Measurements from ENCODE around the gene GOLGA6L26. TPM values are rescaled to one million over a fixed set of nuclear protein-coding genes. Genes with fewer than 3 reads are reported as not detected.
"Not testable (repeated sequence)": the region's sequence is repeated elsewhere in the genome, so short reads cannot be mapped to it uniquely, and the experiment has no call there.

Gene GOLGA6L26
- total and polyA plus RNA-seq, 2 of the 13 experiments (the other 11 are each of a cell fraction or from before 2014, with no cell fraction given), result not detected

GRCh38 chr15:23305921-23306320 lies 28.1 kb downstream of the GOLGA6L26 start:
- ATAC-seq; H3K36me3 ChIP-seq (replicated peaks in 1 of 2; ENCODE audit: control insufficient read depth in 1 of 2, insufficient read depth in 2 of 2, low read length in 2 of 2); CTCF ChIA-PET (ENCODE audit: low intra/inter-chr PET ratio, low total read pairs); H3K27ac ChIP-seq (ENCODE audit: extremely low read length, insufficient read depth, low read length); H2AFZ ChIP-seq (ENCODE audit: low read length); POLR2A ChIA-PET; H3K9ac ChIP-seq (ENCODE audit: insufficient read depth, low read depth, low read length); H3K27me3 ChIP-seq (ENCODE audit: control insufficient read depth in 1 of 2, insufficient read depth in 2 of 2, low read length in 2 of 2); H4K20me1 ChIP-seq (ENCODE audit: insufficient read depth, low read length); H3K4me2 ChIP-seq (ENCODE audit: low read depth, low read length); H3K4me3 ChIP-seq (replicated peaks in 1 of 3; ENCODE audit: insufficient read depth in 1 of 3, low read depth in 2 of 3, low read length in 3 of 3); H3K79me2 ChIP-seq (ENCODE audit: insufficient read depth, low read length); DNase-seq (ENCODE audit: low spot score); H3K9me3 ChIP-seq (ENCODE audit: low read length); intact Hi-C loops (cut with micrococcal nuclease; ENCODE audit: unreplicated experiment); in situ Hi-C loops (cut with HindIII; ENCODE audit: extremely low pct_ligation_motif_present, low pct_unique_long_range_greater_than_20kb); BruUV-seq (replicated peaks); FAIRE-seq: not testable (repeated sequence)
- WGBS (ENCODE audit: low lambda C conversion rate), result 99% methylated on average over 7 of the region's 7 CpGs
- peaks cover 11% of the 10 kb centered on the region; the same call in 1 of the 2 replicates for H3K4me1 ChIP-seq (ENCODE audit: insufficient read depth, low read length)

DNA sequence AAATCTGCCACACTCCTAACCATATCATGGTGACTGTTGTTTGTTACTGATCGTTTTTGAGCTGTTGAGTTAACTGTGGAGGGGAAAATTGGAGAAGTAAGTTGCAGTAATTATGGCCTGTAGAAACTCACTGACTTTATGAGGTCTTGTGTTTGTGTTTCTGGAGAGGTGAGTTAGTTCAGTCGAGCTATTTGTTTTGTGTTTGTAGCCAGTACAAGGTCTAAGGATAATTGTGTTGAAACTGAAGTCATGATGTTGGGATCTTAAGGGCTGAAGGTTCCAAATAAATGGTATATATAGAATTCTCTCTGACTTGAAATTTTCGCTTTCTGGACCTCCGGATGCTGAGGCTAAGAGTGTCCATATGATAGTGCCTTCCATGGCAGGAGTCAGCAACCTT lies 29.2 kb downstream of the GOLGA6L26 start:
- peak overlapping the region in 2 of 3 experiments; percentile 40 to 49; a peak in 3 of 6 replicates for H3K4me3 ChIP-seq (replicated peaks in 1 of 3; ENCODE audit: insufficient read depth in 1 of 3, low read depth in 2 of 3, low read length in 3 of 3)
- in situ Hi-C loops (cut with HindIII; ENCODE audit: extremely low pct_ligation_motif_present, low pct_unique_long_range_greater_than_20kb); H3K27me3 ChIP-seq (ENCODE audit: control insufficient read depth in 1 of 2, insufficient read depth in 2 of 2, low read length in 2 of 2); DNase-seq (ENCODE audit: low spot score); intact Hi-C loops (cut with micrococcal nuclease; ENCODE audit: unreplicated experiment); H3K9me3 ChIP-seq (ENCODE audit: low read length); H3K79me2 ChIP-seq (ENCODE audit: insufficient read depth, low read length); H2AFZ ChIP-seq (ENCODE audit: low read length); ATAC-seq; FAIRE-seq; BruUV-seq (replicated peaks); CTCF ChIA-PET (ENCODE audit: low intra/inter-chr PET ratio, low total read pairs); H4K20me1 ChIP-seq (ENCODE audit: insufficient read depth, low read length); POLR2A ChIA-PET; H3K36me3 ChIP-seq (replicated peaks in 1 of 2; ENCODE audit: control insufficient read depth in 1 of 2, insufficient read depth in 2 of 2, low read length in 2 of 2); H3K27ac ChIP-seq (ENCODE audit: extremely low read length, insufficient read depth, low read length): not testable (repeated sequence)
- H3K4me1 ChIP-seq (ENCODE audit: insufficient read depth, low read length), result peaks cover 11% of the 10 kb centered on the region; the same call in 1 of the 2 replicates
- peak overlapping the region; percentile 36; the same call in 1 of the 2 replicates for H3K4me2 ChIP-seq (ENCODE audit: low read depth, low read length)
- WGBS (ENCODE audit: low lambda C conversion rate), result 38% methylated on average over 4 of the region's 4 CpGs
- 0 out of 2 replicates have a peak overlapping the region, but pooled peaks have one; percentile 22 for H3K9ac ChIP-seq (ENCODE audit: insufficient read depth, low read depth, low read length)

DNA sequence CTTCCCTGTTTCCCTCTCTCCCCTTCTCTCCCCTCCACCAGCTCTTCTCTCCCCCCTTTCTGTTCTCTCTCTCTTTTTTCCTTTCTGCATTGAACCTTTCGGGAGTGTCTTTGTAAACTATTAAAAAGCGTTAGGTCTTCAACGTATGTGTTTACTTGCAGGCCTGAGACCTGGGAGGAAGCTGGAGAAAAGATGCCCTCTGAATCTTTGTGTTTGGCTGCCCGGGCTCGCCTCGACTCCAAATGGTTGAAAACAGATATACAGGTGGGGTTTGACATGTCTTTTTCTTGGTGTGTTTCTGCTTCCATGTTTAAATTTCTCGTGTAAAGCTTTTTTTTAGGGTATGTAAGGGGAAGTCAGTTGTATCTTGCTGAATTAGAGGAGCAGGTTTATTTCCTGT lies 29.7 kb downstream of the GOLGA6L26 start:
- Histone ChIP-seq H3K9ac (ENCODE audit: insufficient read depth, low read depth, low read length) (0 out of 2 replicates have a peak overlapping the region, but pooled peaks have one; percentile 8), H3K4me3 (replicated peaks in 1 of 3; ENCODE audit: insufficient read depth in 1 of 3, low read depth in 2 of 3, low read length in 3 of 3) (peak overlapping the region in 2 of 3 experiments; percentile 40 to 49; a peak in 5 of 6 replicates), H3K4me1 (ENCODE audit: insufficient read depth, low read length) (peaks cover 11% of the 10 kb centered on the region; the same call in 1 of the 2 replicates), H3K4me2 (ENCODE audit: low read depth, low read length) (peak overlapping the region; percentile 27; the same call in 1 of the 2 replicates)
- H2AFZ ChIP-seq (ENCODE audit: low read length); H3K79me2 ChIP-seq (ENCODE audit: insufficient read depth, low read length); BruUV-seq (replicated peaks); ATAC-seq; CTCF ChIA-PET (ENCODE audit: low intra/inter-chr PET ratio, low total read pairs); DNase-seq (ENCODE audit: low spot score); H4K20me1 ChIP-seq (ENCODE audit: insufficient read depth, low read length); in situ Hi-C loops (cut with HindIII; ENCODE audit: extremely low pct_ligation_motif_present, low pct_unique_long_range_greater_than_20kb); intact Hi-C loops (cut with micrococcal nuclease; ENCODE audit: unreplicated experiment); H3K36me3 ChIP-seq (replicated peaks in 1 of 2; ENCODE audit: control insufficient read depth in 1 of 2, insufficient read depth in 2 of 2, low read length in 2 of 2); POLR2A ChIA-PET; H3K9me3 ChIP-seq (ENCODE audit: low read length); H3K27me3 ChIP-seq (ENCODE audit: control insufficient read depth in 1 of 2, insufficient read depth in 2 of 2, low read length in 2 of 2); H3K27ac ChIP-seq (ENCODE audit: extremely low read length, insufficient read depth, low read length); FAIRE-seq: not testable (repeated sequence)
- WGBS (ENCODE audit: low lambda C conversion rate), result 0% methylated on average over 3 of the region's 7 CpGs

- WGBS (ENCODE audit: low lambda C conversion rate), result no CpG with 5 or more reads among the region's 55 CpGs
- DNase-seq (ENCODE audit: low spot score); H3K4me2 ChIP-seq (ENCODE audit: low read depth, low read length); H3K27me3 ChIP-seq (ENCODE audit: control insufficient read depth in 1 of 2, insufficient read depth in 2 of 2, low read length in 2 of 2); ATAC-seq; H3K27ac ChIP-seq (ENCODE audit: extremely low read length, insufficient read depth, low read length); H3K9ac ChIP-seq (ENCODE audit: insufficient read depth, low read depth, low read length); intact Hi-C loops (cut with micrococcal nuclease; ENCODE audit: unreplicated experiment); in situ Hi-C loops (cut with HindIII; ENCODE audit: extremely low pct_ligation_motif_present, low pct_unique_long_range_greater_than_20kb); CTCF ChIA-PET (ENCODE audit: low intra/inter-chr PET ratio, low total read pairs); H3K79me2 ChIP-seq (ENCODE audit: insufficient read depth, low read length); H2AFZ ChIP-seq (ENCODE audit: low read length); BruUV-seq (replicated peaks); H3K36me3 ChIP-seq (replicated peaks in 1 of 2; ENCODE audit: control insufficient read depth in 1 of 2, insufficient read depth in 2 of 2, low read length in 2 of 2); FAIRE-seq; H3K9me3 ChIP-seq (ENCODE audit: low read length); POLR2A ChIA-PET; H4K20me1 ChIP-seq (ENCODE audit: insufficient read depth, low read length): not testable (repeated sequence)
- peak overlapping the region in 2 of 3 experiments; percentile 40 to 49; a peak in 4 of 6 replicates for H3K4me3 ChIP-seq (replicated peaks in 1 of 3; ENCODE audit: insufficient read depth in 1 of 3, low read depth in 2 of 3, low read length in 3 of 3)
- H3K4me1 ChIP-seq (ENCODE audit: insufficient read depth, low read length), result peaks cover 11% of the 10 kb centered on the region; the same call in 1 of the 2 replicates
Observed at GRCh38 chr15:23303654-23304053, 30.3 kb downstream of the GOLGA6L26 start.
